Thyroid gland (tissue), 4 donors: ENCODE results near the gene GALK1. TPM values are rescaled to one million over a fixed set of nuclear protein-coding genes. Genes with fewer than 3 reads are reported as not detected.

Experiments used
- DNase-seq, 2 donors: peaks; one replicate each; pipeline ENCODE4 v3.0.0-alpha.2; 2019
- H3K27ac ChIP-seq, 3 donors: fragments of 200-600 bp; sonication (generic); 1 replicate in 2 of 3; 2 replicates in 1 of 3; pipeline ENCODE4 v1.5.1; 2016 to 2019; ENCODE audit warnings: mild to moderate bottlenecking in 1 of 3, moderate library complexity in 1 of 3
- H3K27me3 ChIP-seq: fragments of 200-600 bp; sonication (generic); one replicate; pipeline ENCODE4 v1.5.1; 2019
- H3K36me3 ChIP-seq, 2 donors: fragments of 200-600 bp; sonication (generic); one replicate each; pipeline ENCODE4 v1.5.1; 2016 to 2019
- H3K4me1 ChIP-seq, 2 donors: fragments of 200-600 bp; sonication (generic); one replicate each; pipeline ENCODE4 v1.5.1; 2017 to 2019
- H3K4me3 ChIP-seq, 3 donors: fragments of 200-600 bp; sonication (generic); replicated peaks in 1 of 3; 1 replicate in 2 of 3; 2 replicates in 1 of 3; pipeline ENCODE4 v1.5.1; 2016; ENCODE audit warnings: mild to moderate bottlenecking in 1 of 3
- H3K9me3 ChIP-seq: fragments of 200-600 bp; sonication (generic); one replicate; pipeline ENCODE4 v1.5.1; 2017
- POLR2A ChIP-seq, 2 donors: fragments of 450-650 bp; IDR thresholded peaks; one replicate each; pipeline ENCODE4 v1.6.1; 2017; ENCODE audit warnings: antibody characterized with exemption in 2 of 2, mild to moderate bottlenecking in 2 of 2, moderate library complexity in 1 of 2
- WGBS, 2 donors: methylation state at CpG; one replicate each; pipeline ENCODE4 v1.1.5; 2017; 5-methylcytosine and 5-hydroxymethylcytosine counted together
- intact Hi-C: fragments of 100-400 bp; cut with DNase I; formaldehyde crosslinking; loops from one replicate; pipeline ENCODE4 v1.15.1; 2023
- total RNA-seq, 4 donors: library from RNA; depleted of rRNA; stranded (reverse); fragments of >200 nt; gene quantifications; one replicate each; pipeline ENCODE4 v1.2.3, GENCODE V29; 2016
- TF ChIP-seq, protein P1 (sequence below), 6 experiments: fragments of 200-600 bp in 3 of 6; fragments of 450-650 bp in 3 of 6; sonication (generic) in 3 of 6; IDR thresholded peaks; one replicate each; pipeline ENCODE4 v1.5.1; 2016 to 2019; ENCODE audit warnings: antibody characterized with exemption in 6 of 6, mild to moderate bottlenecking in 2 of 6, inconsistent platforms in 1 of 6, moderate library complexity in 1 of 6

The GALK1 gene
- total RNA-seq, 4 donors from 2014 or later = 15.4 to 28.5 (median 24.9) TPM

DNA sequence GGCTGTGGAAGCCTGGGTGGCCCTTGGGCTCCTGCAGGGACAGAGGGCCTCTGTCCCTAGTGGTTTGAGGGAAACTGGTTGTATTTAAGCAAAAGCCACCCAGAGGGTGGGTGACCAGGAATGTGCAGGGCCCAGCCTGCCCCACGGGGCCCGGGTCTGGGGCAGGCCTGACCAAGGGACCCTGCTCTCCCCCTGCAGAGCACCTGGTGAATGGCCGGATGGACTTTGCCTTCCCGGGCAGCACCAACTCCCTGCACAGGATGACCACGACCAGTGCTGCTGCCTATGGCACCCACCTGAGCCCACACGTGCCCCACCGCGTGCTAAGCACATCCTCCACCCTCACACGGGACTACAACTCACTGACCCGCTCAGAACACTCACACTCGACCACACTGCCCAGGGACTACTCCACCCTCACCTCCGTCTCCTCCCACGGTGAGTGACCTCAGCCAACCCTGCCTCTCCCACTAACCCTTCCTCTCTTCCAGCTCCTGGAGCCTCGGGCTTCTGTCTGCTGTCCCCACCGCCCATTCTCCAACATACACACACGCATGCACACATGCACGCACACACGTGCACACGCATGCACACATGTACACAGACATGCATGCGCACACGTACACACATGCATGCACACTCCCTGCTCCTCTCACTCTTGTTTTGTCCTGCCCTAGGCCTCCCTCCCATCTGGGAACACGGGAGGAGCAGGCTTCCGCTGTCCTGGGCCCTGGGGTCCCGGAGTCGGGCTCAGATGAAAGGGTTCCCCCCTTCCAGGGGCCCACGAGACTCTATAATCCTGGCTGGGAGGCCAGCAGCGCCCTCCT is 10.4 kb downstream of the GALK1 start:
- H3K9me3 ChIP-seq = no peaks in the 10 kb centered on the region
- peaks cover 0 to 3% of the 10 kb centered on the region in 2 donors for H3K36me3 ChIP-seq
- H3K4me3 ChIP-seq = no peak overlapping the region
- 79 to 83% methylated on average over 26 of the region's 27 CpGs for WGBS, 2 donors
- H3K27ac ChIP-seq = peak overlapping the region in 1 of 3 donors; percentile 53
- peaks cover 14 to 20% of the 10 kb centered on the region in 2 donors for H3K4me1 ChIP-seq
- TF ChIP-seq POLR2A (IDR thresholded peaks at IDR 0.05) = no peak
- TF ChIP-seq, protein P1, sequence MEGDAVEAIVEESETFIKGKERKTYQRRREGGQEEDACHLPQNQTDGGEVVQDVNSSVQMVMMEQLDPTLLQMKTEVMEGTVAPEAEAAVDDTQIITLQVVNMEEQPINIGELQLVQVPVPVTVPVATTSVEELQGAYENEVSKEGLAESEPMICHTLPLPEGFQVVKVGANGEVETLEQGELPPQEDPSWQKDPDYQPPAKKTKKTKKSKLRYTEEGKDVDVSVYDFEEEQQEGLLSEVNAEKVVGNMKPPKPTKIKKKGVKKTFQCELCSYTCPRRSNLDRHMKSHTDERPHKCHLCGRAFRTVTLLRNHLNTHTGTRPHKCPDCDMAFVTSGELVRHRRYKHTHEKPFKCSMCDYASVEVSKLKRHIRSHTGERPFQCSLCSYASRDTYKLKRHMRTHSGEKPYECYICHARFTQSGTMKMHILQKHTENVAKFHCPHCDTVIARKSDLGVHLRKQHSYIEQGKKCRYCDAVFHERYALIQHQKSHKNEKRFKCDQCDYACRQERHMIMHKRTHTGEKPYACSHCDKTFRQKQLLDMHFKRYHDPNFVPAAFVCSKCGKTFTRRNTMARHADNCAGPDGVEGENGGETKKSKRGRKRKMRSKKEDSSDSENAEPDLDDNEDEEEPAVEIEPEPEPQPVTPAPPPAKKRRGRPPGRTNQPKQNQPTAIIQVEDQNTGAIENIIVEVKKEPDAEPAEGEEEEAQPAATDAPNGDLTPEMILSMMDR (IDR thresholded peaks at IDR 0.05) = no peak
- DNase-seq = no peak
- H3K27me3 ChIP-seq = no peaks in the 10 kb centered on the region
- intact Hi-C loops = loop anchor here (5.0 kb wide), 1 partner anchor 122 kb away; the partner anchor contains the start of gene SMIM5

DNA sequence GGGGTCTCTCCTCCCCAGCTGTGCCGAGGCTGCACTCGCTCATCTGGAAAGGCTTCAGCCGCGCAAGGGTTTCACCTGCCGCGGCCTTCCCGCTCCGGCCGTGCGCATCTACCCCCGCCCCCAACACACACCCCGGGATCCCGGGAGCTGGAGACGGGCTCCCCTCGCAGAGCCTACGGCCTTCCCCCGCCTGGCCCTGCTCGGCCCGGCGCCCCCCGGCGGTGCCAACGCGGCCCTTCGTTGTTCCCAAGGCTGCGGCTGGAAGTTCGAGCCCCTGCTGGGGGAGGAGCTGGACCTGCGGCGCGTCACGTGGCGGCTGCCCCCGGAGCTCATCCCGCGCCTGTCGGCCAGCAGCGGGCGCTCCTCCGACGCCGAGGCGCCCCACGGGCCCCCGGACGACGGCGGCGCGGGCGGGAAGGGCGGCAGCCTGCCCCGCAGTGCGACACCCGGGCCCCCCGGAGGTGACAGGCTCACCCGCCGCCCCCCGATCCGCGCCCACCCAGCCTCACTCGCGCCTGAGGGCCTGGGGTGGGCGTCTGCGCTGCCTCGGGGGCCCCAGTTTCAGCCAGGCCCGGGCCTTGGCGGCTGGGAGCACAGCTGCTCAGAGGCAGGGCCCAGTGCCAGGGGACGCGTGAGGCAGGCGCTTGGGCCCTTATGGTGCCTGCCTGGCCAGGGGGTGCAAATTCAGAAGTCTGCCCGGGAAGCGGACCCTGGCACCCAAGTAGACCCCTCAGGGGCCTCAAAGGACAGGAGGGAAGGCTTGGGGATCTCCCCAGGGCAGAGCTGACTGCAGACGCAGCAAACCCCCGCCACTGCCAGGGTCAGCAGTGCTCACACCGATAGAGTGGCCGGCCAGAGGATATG is 11.2 kb downstream of the GALK1 start:
- H3K4me3 ChIP-seq = peak overlapping the region in 1 of 3 donors; percentile 30
- 0 to 12% methylated on average over 3 to 23 of the region's 76 CpGs for WGBS, 2 donors
- no peaks in the 10 kb centered on the region for H3K27me3 ChIP-seq
- peak; percentile 67 to 68 for DNase-seq
- no peaks in the 10 kb centered on the region for H3K9me3 ChIP-seq
- H3K36me3 ChIP-seq = peaks cover 0 to 3% of the 10 kb centered on the region in 2 donors
- H3K27ac ChIP-seq = peak overlapping the region in 2 of 3 donors; percentile 45 to 53
- H3K4me1 ChIP-seq = peaks cover 15 to 22% of the 10 kb centered on the region in 2 donors
- intact Hi-C loops = loop anchor here (5.0 kb wide), 1 partner anchor 121 kb away; the partner anchor contains the start of gene SMIM5
- TF ChIP-seq, protein P1 (IDR thresholded peaks at IDR 0.05) = peak in 4 of 6 experiments; percentile 22 to 82 (median 64)
- no peak for TF ChIP-seq POLR2A (IDR thresholded peaks at IDR 0.05)

DNA sequence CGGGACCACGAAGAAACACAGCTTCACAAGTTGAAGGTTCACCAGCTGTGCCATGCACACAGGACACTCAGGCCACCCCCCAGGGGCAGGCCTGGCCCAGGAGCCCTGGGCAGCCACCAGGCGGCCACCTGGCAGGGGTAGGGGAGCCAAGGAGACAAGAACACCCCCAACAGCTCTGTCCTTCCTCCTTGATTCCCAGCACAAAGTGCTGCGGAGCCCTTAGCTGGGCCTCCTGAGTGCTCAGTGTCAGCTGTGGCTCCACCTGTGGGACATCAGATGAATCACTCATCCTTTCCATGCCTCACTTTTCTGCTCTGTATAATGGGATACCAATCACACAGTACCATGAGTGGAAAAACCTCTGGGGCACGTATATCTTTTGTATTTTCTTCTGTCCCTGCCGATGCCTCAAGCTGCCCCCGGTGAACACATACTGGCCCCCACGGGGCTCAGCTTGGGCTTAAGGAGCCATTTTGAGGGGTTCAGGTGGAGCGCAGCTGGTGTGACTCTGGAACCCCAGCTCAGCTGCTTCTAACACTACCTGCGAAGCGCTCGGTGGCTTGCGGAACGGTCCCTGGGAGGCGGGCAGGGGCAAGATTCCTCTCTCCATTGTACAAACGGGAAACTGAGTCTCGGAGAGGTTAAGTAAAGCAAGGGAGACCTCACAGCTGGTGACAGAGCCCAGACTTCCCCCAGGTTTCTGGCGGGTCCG is 12.0 kb downstream of the GALK1 start:
- H3K27me3 ChIP-seq = no peaks in the 10 kb centered on the region
- no peaks in the 10 kb centered on the region for H3K9me3 ChIP-seq
- TF ChIP-seq POLR2A (IDR thresholded peaks at IDR 0.05) = no peak
- TF ChIP-seq, protein P1 (IDR thresholded peaks at IDR 0.05) = no peak
- H3K4me1 ChIP-seq = peaks cover 15 to 25% of the 10 kb centered on the region in 2 donors
- peaks cover 0 to 1% of the 10 kb centered on the region in 2 donors for H3K36me3 ChIP-seq
- H3K27ac ChIP-seq = peak overlapping the region in 1 of 3 donors; percentile 53
- intact Hi-C loops = loop anchor here (5.0 kb wide), 1 partner anchor 121 kb away; the partner anchor contains the start of gene SMIM5
- peak overlapping the region in 1 of 3 donors; percentile 30 for H3K4me3 ChIP-seq
- DNase-seq = no peak
- WGBS, 2 donors = 74 to 81% methylated on average over 14 to 16 of the region's 19 CpGs

DNA sequence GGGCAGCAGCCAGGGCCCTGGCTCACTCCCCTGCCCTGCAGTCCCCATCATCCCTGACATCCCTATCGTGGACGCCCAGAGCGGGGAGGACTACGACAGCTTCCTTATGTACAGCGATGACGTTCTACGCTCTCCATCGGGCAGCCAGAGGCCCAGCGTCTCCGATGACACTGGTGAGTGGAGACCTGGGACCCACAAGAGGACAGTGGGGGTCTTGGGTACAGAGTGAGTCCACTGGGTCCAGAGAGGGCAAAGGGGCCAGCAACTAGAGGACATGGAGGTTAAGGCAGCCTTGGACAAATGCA is 12.6 kb downstream of the GALK1 start:
- WGBS, 2 donors = 86 to 91% methylated on average over 8 to 10 of the region's 10 CpGs
- peaks cover 15 to 30% of the 10 kb centered on the region in 2 donors for H3K4me1 ChIP-seq
- H3K27ac ChIP-seq = no peak overlapping the region
- no peak for DNase-seq
- intact Hi-C loops = loop anchor here (5.0 kb wide), 1 partner anchor 120 kb away; the partner anchor contains the start of gene SMIM5
- H3K27me3 ChIP-seq = no peaks in the 10 kb centered on the region
- H3K36me3 ChIP-seq = no peaks in the 10 kb centered on the region
- H3K9me3 ChIP-seq = no peaks in the 10 kb centered on the region
- no peak overlapping the region for H3K4me3 ChIP-seq
- TF ChIP-seq POLR2A (IDR thresholded peaks at IDR 0.05) = no peak
- TF ChIP-seq, protein P1 (IDR thresholded peaks at IDR 0.05) = no peak
